GM23338 (cell line): ENCODE measurements around the gene SPTB. TPM values are rescaled to one million over a fixed set of nuclear protein-coding genes. Genes with fewer than 3 reads are reported as not detected.
A peak's percentile ranks its signal among the peaks of the same experiment; 100 is the strongest.
"Not testable (repeated sequence)": the region's sequence is repeated elsewhere in the genome, so short reads cannot be mapped to it uniquely, and the experiment has no call there.

ENCODE experiments used
- ATAC-seq: fragments of 200-7000 bp; cut with Tn5 transposase; 3 replicates; pipeline ENCODE4 v1.9.1; 2020
- DNase-seq: peaks from one replicate; pipeline ENCODE4 v3.0.0-alpha.2; 2015; ENCODE audit warnings: low spot score
- H2AFZ ChIP-seq: fragments of 200-600 bp; sonication (generic); 2 replicates; pipeline ENCODE4 v1.8.0; 2016; ENCODE audit warnings: antibody characterized with exemption, mild to moderate bottlenecking, moderate library complexity
- H3F3A ChIP-seq: fragments of 200-600 bp; sonication (generic); replicated peaks from 2 replicates; pipeline ENCODE4 v1.8.0; 2017; ENCODE audit warnings: antibody characterized with exemption, mixed run types, low read depth
- H3K27ac ChIP-seq: fragments of 200-600 bp; sonication (generic); 2 replicates; pipeline ENCODE4 v1.6.1; 2016; ENCODE audit warnings: low read depth
- H3K27me3 ChIP-seq: fragments of 200-600 bp; sonication (generic); 2 replicates; pipeline ENCODE4 v1.8.0; 2016; ENCODE audit warnings: mild to moderate bottlenecking, mixed run types, moderate library complexity; ENCODE audit not compliant: insufficient read depth
- H3K36me3 ChIP-seq: fragments of 200-600 bp; sonication (generic); 2 replicates; pipeline ENCODE4 v1.8.0; 2016; ENCODE audit warnings: mild to moderate bottlenecking; ENCODE audit not compliant: insufficient read depth
- H3K4me1 ChIP-seq: fragments of 200-600 bp; sonication (generic); 2 replicates; pipeline ENCODE4 v1.8.0; 2016; ENCODE audit warnings: mild to moderate bottlenecking, moderate library complexity; ENCODE audit not compliant: insufficient read depth
- H3K4me2 ChIP-seq: fragments of 200-600 bp; sonication (generic); 2 replicates; pipeline ENCODE4 v1.7.1; 2017; ENCODE audit warnings: mixed run types
- H3K4me3 ChIP-seq: fragments of 200-600 bp; sonication (generic); 2 replicates; pipeline ENCODE4 v1.6.1; 2016; ENCODE audit warnings: mixed run types
- H3K79me2 ChIP-seq: fragments of 200-600 bp; sonication (generic); replicated peaks from 2 replicates; pipeline ENCODE4 v1.8.0; 2017; ENCODE audit warnings: mild to moderate bottlenecking; ENCODE audit not compliant: insufficient read depth
- H3K9me2 ChIP-seq: fragments of 200-600 bp; sonication (generic); 2 replicates; pipeline ENCODE4 v1.8.0; 2017; ENCODE audit not compliant: insufficient read depth
- H4K20me1 ChIP-seq: fragments of 200-600 bp; sonication (generic); replicated peaks from 2 replicates; pipeline ENCODE4 v1.8.0; 2017; ENCODE audit warnings: mild to moderate bottlenecking; ENCODE audit not compliant: insufficient read depth
- H3K27ac Mint-ChIP-seq: 2 replicates; pipeline ENCODE4 v1.8.0; 2020; ENCODE audit warnings: inconsistent platforms, mild to moderate bottlenecking, moderate library complexity, mixed read lengths
- H3K27me3 Mint-ChIP-seq: 3 replicates; pipeline ENCODE4 v1.8.0; 2022; ENCODE audit warnings: low read depth, mild to moderate bottlenecking, moderate library complexity, mixed read lengths, inconsistent platforms; ENCODE audit not compliant: insufficient read depth, poor library complexity
- H3K36me3 Mint-ChIP-seq: 3 replicates; pipeline ENCODE4 v1.8.0; 2021; ENCODE audit warnings: low read depth, mild to moderate bottlenecking, inconsistent platforms, moderate library complexity, mixed read lengths
- H3K4me1 Mint-ChIP-seq: 3 replicates; pipeline ENCODE4 v1.8.0; 2020; ENCODE audit warnings: mild to moderate bottlenecking, inconsistent platforms, mixed read lengths
- H3K4me3 Mint-ChIP-seq: 3 replicates; pipeline ENCODE4 v1.8.0; 2021; ENCODE audit warnings: moderate library complexity, mild to moderate bottlenecking, inconsistent platforms, mixed read lengths
- H3K9me3 Mint-ChIP-seq: 3 replicates; pipeline ENCODE4 v1.8.0; 2020; ENCODE audit warnings: moderate library complexity, mild to moderate bottlenecking, inconsistent platforms, mixed read lengths
- POLR2AphosphoS5 ChIP-seq: IDR thresholded peaks from 2 replicates; pipeline ENCODE4 v1.6.1; 2016; ENCODE audit warnings: antibody characterized with exemption, low read depth
- ZNF114 ChIP-seq: fragments of 250-450 bp; sonication (Bioruptor Pico); IDR thresholded peaks from 2 replicates; pipeline ENCODE4 v1.5.0; 2020; ENCODE audit warnings: mild to moderate bottlenecking, moderate library complexity
- polyA plus RNA-seq: library from polyadenylated mRNA; unstranded; fragments of >200 nt; fragmentation: Nextera tagmentation; extraction: Ambion mirVana; gene quantifications from 2 replicates; pipeline ENCODE4 v1.2.1, GENCODE V29; 2016
- total RNA-seq: library from RNA; depleted of rRNA; stranded (reverse); fragments of >200 nt; shearing (Covaris generic); gene quantifications from 2 replicates; pipeline ENCODE4 v1.2.3, GENCODE V29; 2014
- TF ChIP-seq, protein P1 (sequence below): fragments of 250-450 bp; sonication (Bioruptor Pico); IDR thresholded peaks from 2 replicates; pipeline ENCODE4 v1.5.0; 2020; ENCODE audit warnings: mild to moderate bottlenecking, moderate library complexity
- TF ChIP-seq, protein P2 (sequence below), 2 experiments: fragments of 200-600 bp in 1 of 2; sonication (generic) in 1 of 2; conservative IDR thresholded peaks; 2 replicates each; pipeline versions ENCODE4 v1.5.1 to v1.6.1; 2016 to 2017; ENCODE audit warnings: antibody characterized with exemption in 2 of 2, low read depth in 2 of 2, mild to moderate bottlenecking in 2 of 2, moderate library complexity in 1 of 2

The SPTB gene
- total and polyA plus RNA-seq, 2 experiments from 2014 or later: 1.1 to 1.9 TPM

DNA sequence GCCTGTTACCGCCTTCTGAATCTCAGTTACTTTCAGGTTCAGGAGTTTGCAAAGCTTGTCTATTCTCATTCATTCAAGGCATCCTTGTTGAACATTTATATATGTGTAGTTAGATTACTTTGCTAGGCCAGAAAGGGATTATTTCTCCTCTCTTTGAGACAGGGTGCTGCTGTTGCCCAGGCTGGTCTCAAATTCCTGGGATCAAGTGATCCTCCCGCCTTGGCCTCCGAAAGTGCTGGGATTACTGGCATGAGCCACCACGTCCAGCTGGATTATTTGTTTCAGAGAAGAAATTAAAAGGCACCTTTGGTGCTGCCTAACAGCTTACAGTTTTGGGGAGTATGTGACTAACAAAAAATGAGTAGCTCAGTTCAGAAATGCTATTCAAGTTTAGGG, 35.3 kb upstream of the SPTB start (continued):
- TF ChIP-seq, protein P1, sequence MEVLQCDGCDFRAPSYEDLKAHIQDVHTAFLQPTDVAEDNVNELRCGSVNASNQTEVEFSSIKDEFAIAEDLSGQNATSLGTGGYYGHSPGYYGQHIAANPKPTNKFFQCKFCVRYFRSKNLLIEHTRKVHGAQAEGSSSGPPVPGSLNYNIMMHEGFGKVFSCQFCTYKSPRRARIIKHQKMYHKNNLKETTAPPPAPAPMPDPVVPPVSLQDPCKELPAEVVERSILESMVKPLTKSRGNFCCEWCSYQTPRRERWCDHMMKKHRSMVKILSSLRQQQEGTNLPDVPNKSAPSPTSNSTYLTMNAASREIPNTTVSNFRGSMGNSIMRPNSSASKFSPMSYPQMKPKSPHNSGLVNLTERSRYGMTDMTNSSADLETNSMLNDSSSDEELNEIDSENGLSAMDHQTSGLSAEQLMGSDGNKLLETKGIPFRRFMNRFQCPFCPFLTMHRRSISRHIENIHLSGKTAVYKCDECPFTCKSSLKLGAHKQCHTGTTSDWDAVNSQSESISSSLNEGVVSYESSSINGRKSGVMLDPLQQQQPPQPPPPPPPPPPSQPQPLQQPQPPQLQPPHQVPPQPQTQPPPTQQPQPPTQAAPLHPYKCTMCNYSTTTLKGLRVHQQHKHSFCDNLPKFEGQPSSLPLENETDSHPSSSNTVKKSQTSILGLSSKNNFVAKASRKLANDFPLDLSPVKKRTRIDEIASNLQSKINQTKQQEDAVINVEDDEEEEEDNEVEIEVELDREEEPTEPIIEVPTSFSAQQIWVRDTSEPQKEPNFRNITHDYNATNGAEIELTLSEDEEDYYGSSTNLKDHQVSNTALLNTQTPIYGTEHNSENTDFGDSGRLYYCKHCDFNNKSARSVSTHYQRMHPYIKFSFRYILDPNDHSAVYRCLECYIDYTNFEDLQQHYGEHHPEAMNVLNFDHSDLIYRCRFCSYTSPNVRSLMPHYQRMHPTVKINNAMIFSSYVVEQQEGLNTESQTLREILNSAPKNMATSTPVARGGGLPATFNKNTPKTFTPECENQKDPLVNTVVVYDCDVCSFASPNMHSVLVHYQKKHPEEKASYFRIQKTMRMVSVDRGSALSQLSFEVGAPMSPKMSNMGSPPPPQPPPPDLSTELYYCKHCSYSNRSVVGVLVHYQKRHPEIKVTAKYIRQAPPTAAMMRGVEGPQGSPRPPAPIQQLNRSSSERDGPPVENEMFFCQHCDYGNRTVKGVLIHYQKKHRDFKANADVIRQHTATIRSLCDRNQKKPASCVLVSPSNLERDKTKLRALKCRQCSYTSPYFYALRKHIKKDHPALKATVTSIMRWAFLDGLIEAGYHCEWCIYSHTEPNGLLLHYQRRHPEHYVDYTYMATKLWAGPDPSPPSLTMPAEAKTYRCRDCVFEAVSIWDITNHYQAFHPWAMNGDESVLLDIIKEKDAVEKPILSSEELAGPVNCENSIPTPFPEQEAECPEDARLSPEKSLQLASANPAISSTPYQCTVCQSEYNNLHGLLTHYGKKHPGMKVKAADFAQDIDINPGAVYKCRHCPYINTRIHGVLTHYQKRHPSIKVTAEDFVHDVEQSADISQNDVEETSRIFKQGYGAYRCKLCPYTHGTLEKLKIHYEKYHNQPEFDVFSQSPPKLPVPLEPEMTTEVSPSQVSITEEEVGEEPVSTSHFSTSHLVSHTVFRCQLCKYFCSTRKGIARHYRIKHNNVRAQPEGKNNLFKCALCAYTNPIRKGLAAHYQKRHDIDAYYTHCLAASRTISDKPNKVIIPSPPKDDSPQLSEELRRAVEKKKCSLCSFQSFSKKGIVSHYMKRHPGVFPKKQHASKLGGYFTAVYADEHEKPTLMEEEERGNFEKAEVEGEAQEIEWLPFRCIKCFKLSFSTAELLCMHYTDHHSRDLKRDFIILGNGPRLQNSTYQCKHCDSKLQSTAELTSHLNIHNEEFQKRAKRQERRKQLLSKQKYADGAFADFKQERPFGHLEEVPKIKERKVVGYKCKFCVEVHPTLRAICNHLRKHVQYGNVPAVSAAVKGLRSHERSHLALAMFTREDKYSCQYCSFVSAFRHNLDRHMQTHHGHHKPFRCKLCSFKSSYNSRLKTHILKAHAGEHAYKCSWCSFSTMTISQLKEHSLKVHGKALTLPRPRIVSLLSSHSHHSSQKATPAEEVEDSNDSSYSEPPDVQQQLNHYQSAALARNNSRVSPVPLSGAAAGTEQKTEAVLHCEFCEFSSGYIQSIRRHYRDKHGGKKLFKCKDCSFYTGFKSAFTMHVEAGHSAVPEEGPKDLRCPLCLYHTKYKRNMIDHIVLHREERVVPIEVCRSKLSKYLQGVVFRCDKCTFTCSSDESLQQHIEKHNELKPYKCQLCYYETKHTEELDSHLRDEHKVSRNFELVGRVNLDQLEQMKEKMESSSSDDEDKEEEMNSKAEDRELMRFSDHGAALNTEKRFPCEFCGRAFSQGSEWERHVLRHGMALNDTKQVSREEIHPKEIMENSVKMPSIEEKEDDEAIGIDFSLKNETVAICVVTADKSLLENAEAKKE (CRISPR knock-in tag): no peak
- no peak for TF ChIP-seq ZNF114 (CRISPR knock-in tag)
- TF ChIP-seq, protein P2, sequence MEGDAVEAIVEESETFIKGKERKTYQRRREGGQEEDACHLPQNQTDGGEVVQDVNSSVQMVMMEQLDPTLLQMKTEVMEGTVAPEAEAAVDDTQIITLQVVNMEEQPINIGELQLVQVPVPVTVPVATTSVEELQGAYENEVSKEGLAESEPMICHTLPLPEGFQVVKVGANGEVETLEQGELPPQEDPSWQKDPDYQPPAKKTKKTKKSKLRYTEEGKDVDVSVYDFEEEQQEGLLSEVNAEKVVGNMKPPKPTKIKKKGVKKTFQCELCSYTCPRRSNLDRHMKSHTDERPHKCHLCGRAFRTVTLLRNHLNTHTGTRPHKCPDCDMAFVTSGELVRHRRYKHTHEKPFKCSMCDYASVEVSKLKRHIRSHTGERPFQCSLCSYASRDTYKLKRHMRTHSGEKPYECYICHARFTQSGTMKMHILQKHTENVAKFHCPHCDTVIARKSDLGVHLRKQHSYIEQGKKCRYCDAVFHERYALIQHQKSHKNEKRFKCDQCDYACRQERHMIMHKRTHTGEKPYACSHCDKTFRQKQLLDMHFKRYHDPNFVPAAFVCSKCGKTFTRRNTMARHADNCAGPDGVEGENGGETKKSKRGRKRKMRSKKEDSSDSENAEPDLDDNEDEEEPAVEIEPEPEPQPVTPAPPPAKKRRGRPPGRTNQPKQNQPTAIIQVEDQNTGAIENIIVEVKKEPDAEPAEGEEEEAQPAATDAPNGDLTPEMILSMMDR (conservative IDR thresholded peaks at IDR 0.05; ENCODE audit: low read depth in 2 of 2): no peak
- TF ChIP-seq POLR2AphosphoS5: no peak; the same call in 1 of the 2 replicates

DNA sequence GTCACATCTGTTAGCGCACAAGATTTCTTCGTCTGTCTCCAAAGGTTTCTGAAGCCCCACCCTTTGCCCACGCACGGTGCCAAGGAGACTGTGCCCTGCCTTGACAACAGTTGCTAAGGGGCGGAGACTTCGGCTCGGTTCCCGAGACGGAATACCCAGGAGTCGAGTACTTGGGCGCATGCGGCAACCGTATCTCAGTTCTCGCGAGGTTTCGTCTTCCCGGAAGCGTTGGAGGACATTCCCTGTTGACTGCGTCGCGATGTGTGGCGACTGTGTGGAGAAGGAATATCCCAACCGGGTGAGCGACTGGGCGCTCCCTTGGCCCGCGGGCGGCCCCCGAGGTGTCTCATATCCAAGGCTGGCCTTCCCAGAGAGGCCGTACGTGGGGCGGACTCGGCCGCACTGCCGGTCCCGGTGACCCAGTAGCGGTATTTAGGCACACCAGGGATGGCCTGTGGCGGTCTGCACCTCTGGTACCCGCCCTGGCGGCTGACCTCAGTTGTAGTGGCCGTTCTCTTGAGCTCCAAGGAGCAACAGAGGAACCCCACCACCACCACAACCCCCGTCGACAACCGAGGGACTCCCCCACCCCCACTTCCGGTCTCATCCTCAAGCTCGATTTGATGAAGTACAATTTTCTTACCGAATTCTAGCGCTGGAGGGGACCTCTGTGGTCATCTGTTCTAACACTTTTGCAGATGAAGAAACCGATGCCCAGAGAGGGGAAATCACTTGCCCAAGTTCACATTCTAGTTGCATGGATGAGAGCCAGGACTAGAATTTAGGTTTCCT, 34.7 kb upstream of the SPTB start, which contains the start of gene CHURC1:
TSS of gene CHURC1 (plus strand) at position 219 of the 792 bp plus-strand sequence. CDS start at position 260, 41 bp downstream.
- Mint-ChIP-seq H3K27ac (peak within 1 kb of the TSS; percentile 89), H3K4me1 (peaks cover 13% of the 10 kb centered on the region), H3K4me3 (peak within 1 kb of the TSS; percentile 89), H3K27me3 (peaks cover 5% of the 10 kb centered on the region), H3K36me3 (no peaks in the 10 kb centered on the region), H3K9me3 (no peaks in the 10 kb centered on the region)
- Histone ChIP-seq H3K4me2 (peak within 1 kb of the TSS; percentile 85), H3K36me3 (no peaks in the 10 kb centered on the region), H3K27me3 (no peaks in the 10 kb centered on the region), H3F3A (no peaks in the 10 kb centered on the region), H3K4me3 (peak within 1 kb of the TSS; percentile 74), H3K27ac (peak within 1 kb of the TSS; percentile 86), H3K4me1 (peaks cover 9% of the 10 kb centered on the region; the same call in 1 of the 2 replicates), H4K20me1 (no peaks in the 10 kb centered on the region), H3K79me2 (peaks cover 34% of the 10 kb centered on the region), H2AFZ (peak within 1 kb of the TSS; percentile 48), H3K9me2 (no peaks in the 10 kb centered on the region)
- TF ChIP-seq, protein P2 (conservative IDR thresholded peaks at IDR 0.05; ENCODE audit: low read depth in 2 of 2): no peak
- TF ChIP-seq POLR2AphosphoS5: peak; percentile 93
- peak; percentile 99 for DNase-seq
- ATAC-seq: peak; percentile 98

DNA sequence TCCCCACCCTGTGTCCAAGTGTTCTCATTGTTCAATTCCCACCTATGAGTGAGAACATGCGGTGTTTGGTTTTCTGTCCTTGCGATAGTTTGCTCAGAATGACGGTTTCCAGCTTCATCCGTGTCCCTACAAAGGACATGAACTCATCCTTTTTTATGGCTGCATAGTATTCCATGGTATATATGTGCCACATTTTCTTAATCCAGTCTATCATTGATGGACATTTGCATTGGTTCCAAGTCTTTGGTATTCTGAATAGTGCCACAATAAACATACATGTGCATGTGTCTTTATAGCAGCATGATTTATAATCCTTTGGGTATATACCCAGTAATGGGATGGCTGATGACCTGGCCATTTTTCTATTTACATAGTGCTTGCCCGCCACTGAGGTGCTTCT, 33.8 kb upstream of the SPTB start:
- not testable (repeated sequence) for H3K36me3 Mint-ChIP-seq, H2AFZ ChIP-seq, H3K27me3 ChIP-seq, DNase-seq, H3K9me3 Mint-ChIP-seq, H3K27ac ChIP-seq, H3K27me3 Mint-ChIP-seq, H4K20me1 ChIP-seq, H3K4me1 ChIP-seq, H3F3A ChIP-seq, H3K9me2 ChIP-seq, H3K27ac Mint-ChIP-seq, ATAC-seq, H3K36me3 ChIP-seq
- Histone ChIP-seq H3K4me3 (peak overlapping the region; percentile 74), H3K4me2 (peak overlapping the region; percentile 85; the same call in 1 of the 2 replicates), H3K79me2 (peaks cover 32% of the 10 kb centered on the region)
- Mint-ChIP-seq H3K4me3 (peak overlapping the region; percentile 89), H3K4me1 (peaks cover 13% of the 10 kb centered on the region)
